ENCODE data around the gene TNC. TPM values are rescaled to one million over a fixed set of nuclear protein-coding genes. Genes with fewer than 3 reads are reported as not detected.

The TNC gene
- total RNA-seq, 2 donors from 2014 or later, result 67.5 to 172 TPM

GRCh38 chr9:115086461-115086860, 31.5 kb downstream of the TNC start:
- Histone ChIP-seq H3K27ac (ENCODE audit: low read depth, low read length) (no peak overlapping the region), H3K9ac (ENCODE audit: extremely low read depth, low read length, poor library complexity, severe bottlenecking) (no peak overlapping the region), H3K4me3 (ENCODE audit: low read length) (no peak overlapping the region), H3K9me3 (ENCODE audit: control insufficient read depth, low read length) (no peaks in the 10 kb centered on the region), H3K36me3 (ENCODE audit: control insufficient read depth, insufficient read depth, low read length) (peaks cover 64% of the 10 kb centered on the region), H3K27me3 (ENCODE audit: control insufficient read depth, insufficient read depth, low read length, poor library complexity, severe bottlenecking) (no peaks in the 10 kb centered on the region), H3K4me1 (ENCODE audit: control insufficient read depth, insufficient read depth, low read length) (no peaks in the 10 kb centered on the region)
- Mint-ChIP-seq H3K36me3 (ENCODE audit: low read depth) (peaks cover 72% of the 10 kb centered on the region), H3K27ac (no peak overlapping the region), H3K4me1 (no peaks in the 10 kb centered on the region), H3K9me3 (no peaks in the 10 kb centered on the region), H3K27me3 (ENCODE audit: insufficient read depth) (no peaks in the 10 kb centered on the region), H3K4me3 (no peak overlapping the region)
- 93 to 98% methylated on average over 13 to 19 of the region's 19 CpGs for WGBS, 2 experiments (ENCODE audit: insufficient coverage in 1 of 2, insufficient read length in 1 of 2)
- DNase-seq, result no peak
- TF ChIP-seq, protein P1, sequence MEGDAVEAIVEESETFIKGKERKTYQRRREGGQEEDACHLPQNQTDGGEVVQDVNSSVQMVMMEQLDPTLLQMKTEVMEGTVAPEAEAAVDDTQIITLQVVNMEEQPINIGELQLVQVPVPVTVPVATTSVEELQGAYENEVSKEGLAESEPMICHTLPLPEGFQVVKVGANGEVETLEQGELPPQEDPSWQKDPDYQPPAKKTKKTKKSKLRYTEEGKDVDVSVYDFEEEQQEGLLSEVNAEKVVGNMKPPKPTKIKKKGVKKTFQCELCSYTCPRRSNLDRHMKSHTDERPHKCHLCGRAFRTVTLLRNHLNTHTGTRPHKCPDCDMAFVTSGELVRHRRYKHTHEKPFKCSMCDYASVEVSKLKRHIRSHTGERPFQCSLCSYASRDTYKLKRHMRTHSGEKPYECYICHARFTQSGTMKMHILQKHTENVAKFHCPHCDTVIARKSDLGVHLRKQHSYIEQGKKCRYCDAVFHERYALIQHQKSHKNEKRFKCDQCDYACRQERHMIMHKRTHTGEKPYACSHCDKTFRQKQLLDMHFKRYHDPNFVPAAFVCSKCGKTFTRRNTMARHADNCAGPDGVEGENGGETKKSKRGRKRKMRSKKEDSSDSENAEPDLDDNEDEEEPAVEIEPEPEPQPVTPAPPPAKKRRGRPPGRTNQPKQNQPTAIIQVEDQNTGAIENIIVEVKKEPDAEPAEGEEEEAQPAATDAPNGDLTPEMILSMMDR (conservative IDR thresholded peaks at IDR 0.05), result no peak

- H3K27ac Mint-ChIP-seq, result no peak overlapping the region
- peaks cover 70% of the 10 kb centered on the region for H3K36me3 ChIP-seq (ENCODE audit: control insufficient read depth, insufficient read depth, low read length)
- H3K9ac ChIP-seq (ENCODE audit: extremely low read depth, low read length, poor library complexity, severe bottlenecking), result no peak overlapping the region
- 93 to 97% methylated on average over 20 to 22 of the region's 22 CpGs for WGBS, 2 experiments (ENCODE audit: insufficient coverage in 1 of 2, insufficient read length in 1 of 2)
- no peak overlapping the region for H3K4me3 ChIP-seq (ENCODE audit: low read length)
- no peaks in the 10 kb centered on the region for H3K9me3 ChIP-seq (ENCODE audit: control insufficient read depth, low read length)
- no peaks in the 10 kb centered on the region for H3K4me1 Mint-ChIP-seq
- no peak overlapping the region for H3K27ac ChIP-seq (ENCODE audit: low read depth, low read length)
- no peaks in the 10 kb centered on the region for H3K27me3 ChIP-seq (ENCODE audit: control insufficient read depth, insufficient read depth, low read length, poor library complexity, severe bottlenecking)
- no peak overlapping the region for H3K4me3 Mint-ChIP-seq
- H3K9me3 Mint-ChIP-seq, result no peaks in the 10 kb centered on the region
- DNase-seq, result no peak
- TF ChIP-seq, protein P1 (conservative IDR thresholded peaks at IDR 0.05), result no peak
- no peaks in the 10 kb centered on the region for H3K4me1 ChIP-seq (ENCODE audit: control insufficient read depth, insufficient read depth, low read length)
- H3K27me3 Mint-ChIP-seq (ENCODE audit: insufficient read depth), result no peaks in the 10 kb centered on the region
- H3K36me3 Mint-ChIP-seq (ENCODE audit: low read depth), result peaks cover 76% of the 10 kb centered on the region
Observed at GRCh38 chr9:115085773-115086377, 32.1 kb downstream of the TNC start.

DNA sequence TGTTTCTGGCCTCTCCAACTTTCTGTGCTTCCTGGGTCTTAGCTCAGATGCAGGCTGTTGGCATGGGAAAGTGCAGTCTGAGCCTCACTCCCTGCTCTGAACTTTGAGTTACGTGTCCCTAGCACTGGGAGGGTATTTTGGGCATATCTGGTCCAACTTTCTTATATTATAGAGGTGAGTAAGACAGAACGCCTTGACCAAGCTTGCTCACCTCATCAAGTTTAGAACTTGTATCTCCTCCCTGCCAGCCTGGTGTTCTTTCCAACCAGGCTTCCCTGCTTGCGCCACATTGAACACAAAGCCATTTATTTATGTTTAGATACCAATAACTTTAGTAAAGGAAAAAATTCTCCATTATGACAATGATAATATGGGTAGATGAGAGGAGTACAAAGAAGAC, 33.2 kb downstream of the TNC start:
- no peaks in the 10 kb centered on the region for H3K9me3 Mint-ChIP-seq
- no peaks in the 10 kb centered on the region for H3K27me3 ChIP-seq (ENCODE audit: control insufficient read depth, insufficient read depth, low read length, poor library complexity, severe bottlenecking)
- no peak overlapping the region for H3K4me3 ChIP-seq (ENCODE audit: low read length)
- H3K9me3 ChIP-seq (ENCODE audit: control insufficient read depth, low read length), result no peaks in the 10 kb centered on the region
- DNase-seq, result no peak
- H3K4me1 Mint-ChIP-seq, result no peaks in the 10 kb centered on the region
- no peaks in the 10 kb centered on the region for H3K4me1 ChIP-seq (ENCODE audit: control insufficient read depth, insufficient read depth, low read length)
- no peak overlapping the region for H3K9ac ChIP-seq (ENCODE audit: extremely low read depth, low read length, poor library complexity, severe bottlenecking)
- H3K27ac Mint-ChIP-seq, result no peak overlapping the region
- peaks cover 72% of the 10 kb centered on the region for H3K36me3 Mint-ChIP-seq (ENCODE audit: low read depth)
- H3K27me3 Mint-ChIP-seq (ENCODE audit: insufficient read depth), result no peaks in the 10 kb centered on the region
- H3K27ac ChIP-seq (ENCODE audit: low read depth, low read length), result no peak overlapping the region
- WGBS, 2 experiments (ENCODE audit: insufficient coverage in 1 of 2, insufficient read length in 1 of 2), result 92% methylated on average over 2 of the region's 3 CpGs; no CpG with 5 or more reads in 1 of the 2 experiments
- H3K4me3 Mint-ChIP-seq, result no peak overlapping the region
- peaks cover 64% of the 10 kb centered on the region for H3K36me3 ChIP-seq (ENCODE audit: control insufficient read depth, insufficient read depth, low read length)
- TF ChIP-seq, protein P1 (conservative IDR thresholded peaks at IDR 0.05), result no peak
